Measurements from ENCODE around the gene DENND1A. TPM values are rescaled to one million over a fixed set of nuclear protein-coding genes. Genes with fewer than 3 reads are reported as not detected.
"Not testable (repeated sequence)": the region's sequence is repeated elsewhere in the genome, so short reads cannot be mapped to it uniquely, and the experiment has no call there.

DENND1A gene
- total RNA-seq, 4 donors from 2014 or later: 15.8 to 33.5 (median 23.9) TPM

- DNase-seq (ENCODE audit: low spot score in 2 of 2): no peak
- no peaks in the 10 kb centered on the region for H3K27me3 ChIP-seq
- TF ChIP-seq POLR2AphosphoS5 (IDR thresholded peaks at IDR 0.05): no peak
- no peak for TF ChIP-seq POLR2A (IDR thresholded peaks at IDR 0.05)
- TF ChIP-seq CTCF (IDR thresholded peaks at IDR 0.05): no peak
- no peak for TF ChIP-seq EP300 (IDR thresholded peaks at IDR 0.05)
- H3K36me3 ChIP-seq: no peaks in the 10 kb centered on the region
- no peaks in the 10 kb centered on the region for H3K4me1 ChIP-seq
- no peaks in the 10 kb centered on the region for H3K9me3 ChIP-seq
- no peak overlapping the region for H3K4me3 ChIP-seq
- H3K27ac ChIP-seq: no peak overlapping the region
- 96% methylated on average over 4 of the region's 4 CpGs for WGBS
These were observed 194.6 kb downstream of the DENND1A start for GRCh38 chr9:123735376-123735775.

GRCh38 chr9:123728571-123728970, 201.4 kb downstream of the DENND1A start:
- WGBS: 97% methylated on average over 5 of the region's 5 CpGs
- H3K27me3 ChIP-seq: not testable (repeated sequence)

GRCh38 chr9:123727332-123727731, 202.6 kb downstream of the DENND1A start:
- Histone ChIP-seq H3K36me3 (no peaks in the 10 kb centered on the region), H3K27ac (no peak overlapping the region), H3K4me3 (no peak overlapping the region), H3K4me1 (peaks cover 11% of the 10 kb centered on the region), H3K9me3 (no peaks in the 10 kb centered on the region), H3K27me3 (no peaks in the 10 kb centered on the region)
- TF ChIP-seq POLR2A (IDR thresholded peaks at IDR 0.05): no peak
- TF ChIP-seq POLR2AphosphoS5 (IDR thresholded peaks at IDR 0.05): no peak
- no peak for TF ChIP-seq CTCF (IDR thresholded peaks at IDR 0.05)
- TF ChIP-seq EP300 (IDR thresholded peaks at IDR 0.05): no peak
- 95% methylated on average over 1 of the region's 1 CpG for WGBS
- no peak for DNase-seq (ENCODE audit: low spot score in 2 of 2)

More at GRCh38 chr9:123728571-123728970, 201.4 kb downstream of the DENND1A start:
- H3K9me3 ChIP-seq; H3K36me3 ChIP-seq; DNase-seq (ENCODE audit: low spot score in 2 of 2); H3K27ac ChIP-seq; H3K4me3 ChIP-seq: not testable (repeated sequence)
- peaks cover 11% of the 10 kb centered on the region for H3K4me1 ChIP-seq

GRCh38 chr9:123725389-123725788, 204.5 kb downstream of the DENND1A start:
- peaks cover 11% of the 10 kb centered on the region for H3K4me1 ChIP-seq
- H3K4me3 ChIP-seq: no peak overlapping the region
- H3K27me3 ChIP-seq: no peaks in the 10 kb centered on the region
- WGBS: 50% methylated on average over 8 of the region's 8 CpGs
- TF ChIP-seq EP300 (IDR thresholded peaks at IDR 0.05) (no peak), POLR2AphosphoS5 (IDR thresholded peaks at IDR 0.05) (no peak), CTCF (IDR thresholded peaks at IDR 0.05) (no peak), POLR2A (IDR thresholded peaks at IDR 0.05) (no peak)
- no peak overlapping the region for H3K27ac ChIP-seq
- H3K9me3 ChIP-seq: no peaks in the 10 kb centered on the region
- no peak for DNase-seq (ENCODE audit: low spot score in 2 of 2)
- no peaks in the 10 kb centered on the region for H3K36me3 ChIP-seq

GRCh38 chr9:123724211-123724796, 205.6 kb downstream of the DENND1A start:
- no peak for DNase-seq (ENCODE audit: low spot score in 2 of 2)
- no peak overlapping the region for H3K27ac ChIP-seq
- TF ChIP-seq POLR2A (IDR thresholded peaks at IDR 0.05): no peak
- no peak for TF ChIP-seq EP300 (IDR thresholded peaks at IDR 0.05)
- TF ChIP-seq CTCF (IDR thresholded peaks at IDR 0.05): no peak
- TF ChIP-seq POLR2AphosphoS5 (IDR thresholded peaks at IDR 0.05): no peak
- H3K9me3 ChIP-seq: no peaks in the 10 kb centered on the region
- 88% methylated on average over 2 of the region's 2 CpGs for WGBS
- no peaks in the 10 kb centered on the region for H3K27me3 ChIP-seq
- H3K4me1 ChIP-seq: peaks cover 11% of the 10 kb centered on the region
- H3K36me3 ChIP-seq: no peaks in the 10 kb centered on the region
- H3K4me3 ChIP-seq: no peak overlapping the region
